ENCODE results near the gene CDC23. TPM values are rescaled to one million over a fixed set of nuclear protein-coding genes. Genes with fewer than 3 reads are reported as not detected.

The CDC23 gene
- total RNA-seq, 2 experiments from 2014 or later: 45.0 to 46.7 TPM

DNA sequence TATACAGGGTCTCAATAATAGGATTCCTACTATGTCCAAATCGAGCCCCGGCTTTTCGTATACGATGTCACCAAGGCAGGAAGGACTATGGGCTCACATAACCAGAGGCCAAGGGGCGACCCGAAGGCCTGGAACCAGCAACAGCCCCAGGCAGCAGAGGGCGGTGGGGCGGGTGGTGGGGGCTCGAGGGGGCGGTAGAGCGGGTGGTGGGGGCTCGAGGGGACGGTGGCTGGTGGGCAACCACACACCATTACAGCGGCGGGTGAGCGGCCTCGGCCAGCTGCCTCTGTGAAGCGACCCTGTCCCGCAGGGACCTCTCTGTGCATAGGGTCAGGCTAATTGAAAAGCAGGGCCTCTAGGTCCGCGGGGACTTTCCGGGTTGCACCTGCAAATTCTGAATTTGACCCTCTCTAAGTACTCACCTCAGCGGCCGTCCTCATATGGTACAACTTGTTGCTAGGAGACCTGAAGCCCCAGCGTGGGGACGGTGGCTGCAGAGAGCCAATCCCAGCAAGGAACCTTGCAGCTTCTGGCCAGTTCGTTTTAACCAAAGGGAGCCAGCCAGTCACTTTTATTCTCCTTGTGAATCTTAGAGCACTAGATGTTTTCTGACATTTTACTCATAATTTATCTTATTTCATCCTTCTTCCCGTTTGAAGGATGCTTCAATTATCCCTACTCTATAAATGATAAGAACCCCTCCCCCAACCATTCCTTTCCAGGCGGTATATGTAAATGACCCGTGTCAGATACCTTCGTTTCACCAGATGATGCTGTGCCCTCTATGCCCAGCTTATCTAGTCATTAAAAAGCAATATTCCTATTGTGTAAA, 74.0 kb downstream of the CDC23 start, which contains the start of gene NME5:
Gene NME5 (minus strand): TSS at position 480 of the 832 bp plus-strand sequence. CDS start 648 bp downstream, outside the sequence.
- no peak for DNase-seq (ENCODE audit: low spot score)
- no peak within 1 kb of the TSS for H3K4me3 ChIP-seq (ENCODE audit: low read depth, low read length, poor library complexity, severe bottlenecking)
- H3K4me2 ChIP-seq (ENCODE audit: low read length): no peak within 1 kb of the TSS; the same call in 1 of the 2 replicates
- intact Hi-C loops (cut with micrococcal nuclease; ENCODE audit: unreplicated experiment): no loop called here
- no peaks in the 10 kb centered on the region for H3K36me3 ChIP-seq (ENCODE audit: insufficient read depth, low read length)
- no TSS peak for BruUV-seq (replicated peaks)
- H3K79me2 ChIP-seq (ENCODE audit: insufficient read depth, low read depth, low read length): no peaks in the 10 kb centered on the region
- H3K9me2 ChIP-seq (ENCODE audit: insufficient read depth, low read length): no peaks in the 10 kb centered on the region
- CTCF ChIA-PET (ENCODE audit: unreplicated experiment): no interaction called here
- POLR2A ChIA-PET: interaction anchor here (0.6 to 1.0 kb wide), 3 partner anchors 10 to 156 kb away, joined by 3 read pairs; no protein-coding TSS in a partner anchor
- H3K27ac ChIP-seq (ENCODE audit: low read depth, low read length, poor library complexity, severe bottlenecking): no peak within 1 kb of the TSS
- H3K4me1 ChIP-seq (ENCODE audit: insufficient read depth, low read length, poor library complexity, severe bottlenecking): no peaks in the 10 kb centered on the region
- H2AFZ ChIP-seq (ENCODE audit: low read length): no peak within 1 kb of the TSS
- H4K20me1 ChIP-seq (ENCODE audit: insufficient read depth, low read length): no peaks in the 10 kb centered on the region
- no peaks in the 10 kb centered on the region for H3K9me3 ChIP-seq (ENCODE audit: low read length)
- TF ChIP-seq EZH2phosphoT487 (IDR thresholded peaks at IDR 0.05; ENCODE audit: borderline replicate concordance, low read depth, low read length): no peak
- TF ChIP-seq, protein P1, sequence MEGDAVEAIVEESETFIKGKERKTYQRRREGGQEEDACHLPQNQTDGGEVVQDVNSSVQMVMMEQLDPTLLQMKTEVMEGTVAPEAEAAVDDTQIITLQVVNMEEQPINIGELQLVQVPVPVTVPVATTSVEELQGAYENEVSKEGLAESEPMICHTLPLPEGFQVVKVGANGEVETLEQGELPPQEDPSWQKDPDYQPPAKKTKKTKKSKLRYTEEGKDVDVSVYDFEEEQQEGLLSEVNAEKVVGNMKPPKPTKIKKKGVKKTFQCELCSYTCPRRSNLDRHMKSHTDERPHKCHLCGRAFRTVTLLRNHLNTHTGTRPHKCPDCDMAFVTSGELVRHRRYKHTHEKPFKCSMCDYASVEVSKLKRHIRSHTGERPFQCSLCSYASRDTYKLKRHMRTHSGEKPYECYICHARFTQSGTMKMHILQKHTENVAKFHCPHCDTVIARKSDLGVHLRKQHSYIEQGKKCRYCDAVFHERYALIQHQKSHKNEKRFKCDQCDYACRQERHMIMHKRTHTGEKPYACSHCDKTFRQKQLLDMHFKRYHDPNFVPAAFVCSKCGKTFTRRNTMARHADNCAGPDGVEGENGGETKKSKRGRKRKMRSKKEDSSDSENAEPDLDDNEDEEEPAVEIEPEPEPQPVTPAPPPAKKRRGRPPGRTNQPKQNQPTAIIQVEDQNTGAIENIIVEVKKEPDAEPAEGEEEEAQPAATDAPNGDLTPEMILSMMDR (conservative IDR thresholded peaks at IDR 0.05; ENCODE audit: low read length): no peak

Other genes starting within 250 kb of the CDC23 start
- gene FAM13B, start 180.2 kb downstream of the CDC23 start, total RNA-seq (2014; rRNA removed; shearing (Covaris generic)): 9.8 and 21.5 TPM in 2 replicates
- 29.8 and 35.7 TPM in 2 replicates for gene FAM13B, start 180.2 kb downstream of the CDC23 start, total RNA-seq (2022)
- not detected in 2 replicates for gene WNT8A, start 129.3 kb downstream of the CDC23 start, total RNA-seq (2014; rRNA removed; shearing (Covaris generic))
- not detected in 2 replicates for gene WNT8A, start 129.3 kb downstream of the CDC23 start, total RNA-seq (2022)
- gene NME5, start 73.9 kb downstream of the CDC23 start, total RNA-seq (2014; rRNA removed; shearing (Covaris generic)): not detected in 2 replicates
- gene NME5, start 73.9 kb downstream of the CDC23 start, total RNA-seq (2022): not detected in 2 replicates
- 57.7 and 71.7 TPM in 2 replicates for gene BRD8, start 34.7 kb downstream of the CDC23 start, total RNA-seq (2014; rRNA removed; shearing (Covaris generic))
- gene BRD8, start 34.7 kb downstream of the CDC23 start, total RNA-seq (2022): 92.7 and 108 TPM in 2 replicates
- 63.1 and 74.5 TPM in 2 replicates for gene KIF20A, start 34.2 kb downstream of the CDC23 start, total RNA-seq (2014; rRNA removed; shearing (Covaris generic))
- gene KIF20A, start 34.2 kb downstream of the CDC23 start, total RNA-seq (2022): 65.1 and 76.7 TPM in 2 replicates
- gene GFRA3, start 61.3 kb upstream of the CDC23 start, total RNA-seq (2014; rRNA removed; shearing (Covaris generic)): 0.08 TPM in 1 of 2 replicates, not detected in the other
- gene GFRA3, start 61.3 kb upstream of the CDC23 start, total RNA-seq (2022): not detected in 2 replicates
- gene CDC25C, start 118.5 kb upstream of the CDC23 start, total RNA-seq (2014; rRNA removed; shearing (Covaris generic)): 19.2 and 21.8 TPM in 2 replicates
- 21.1 and 26.9 TPM in 2 replicates for gene CDC25C, start 118.5 kb upstream of the CDC23 start, total RNA-seq (2022)
- gene FAM53C, start 124.9 kb upstream of the CDC23 start, total RNA-seq (2014; rRNA removed; shearing (Covaris generic)): 38.4 and 42.3 TPM in 2 replicates
- 46.5 and 47.8 TPM in 2 replicates for gene FAM53C, start 124.9 kb upstream of the CDC23 start, total RNA-seq (2022)
- gene KDM3B, start 139.4 kb upstream of the CDC23 start, total RNA-seq (2014; rRNA removed; shearing (Covaris generic)): 51.1 and 57.1 TPM in 2 replicates
- 63.6 and 64.8 TPM in 2 replicates for gene KDM3B, start 139.4 kb upstream of the CDC23 start, total RNA-seq (2022)
- gene REEP2, start 225.7 kb upstream of the CDC23 start, total RNA-seq (2014; rRNA removed; shearing (Covaris generic)): 3.9 and 5.4 TPM in 2 replicates
- 5.1 and 6.5 TPM in 2 replicates for gene REEP2, start 225.7 kb upstream of the CDC23 start, total RNA-seq (2022)